Measurements from ENCODE around the gene BSN.
"Not testable (repeated sequence)": the region's sequence is repeated elsewhere in the genome, so short reads cannot be mapped to it uniquely, and the experiment has no call there.

The BSN gene

GRCh38 chr3:49680493-49681231 lies 126.4 kb downstream of the BSN start:
- DNase-seq: no peak

- DNase-seq: no peak
Observed at GRCh38 chr3:49681232-49681522, 126.9 kb downstream of the BSN start.

GRCh38 chr3:49681543-49681942 lies 127.3 kb downstream of the BSN start:
- DNase-seq: no peak

- no peak for DNase-seq
Observed at GRCh38 chr3:49683162-49683561, 128.9 kb downstream of the BSN start.

GRCh38 chr3:49684453-49684852 lies 130.2 kb downstream of the BSN start:
- DNase-seq: not testable (repeated sequence)

GRCh38 chr3:49685103-49685502 lies 130.8 kb downstream of the BSN start:
- DNase-seq: not testable (repeated sequence)

GRCh38 chr3:49685846-49686245 lies 131.6 kb downstream of the BSN start:
- DNase-seq: not testable (repeated sequence)

GRCh38 chr3:49686346-49686745 lies 132.1 kb downstream of the BSN start:
- DNase-seq: peak; percentile 75

GRCh38 chr3:49686769-49687423 lies 132.6 kb downstream of the BSN start:
- peak; percentile 82 for DNase-seq

GRCh38 chr3:49687424-49687795 lies 133.1 kb downstream of the BSN start:
- DNase-seq: not testable (repeated sequence)

- not testable (repeated sequence) for DNase-seq
Observed at GRCh38 chr3:49688338-49689045, 134.2 kb downstream of the BSN start.

GRCh38 chr3:49689046-49689907 lies 135.0 kb downstream of the BSN start, which contains the start of the genes MST1 and RNF123:
MST1 (minus strand) TSS chr3:49689474; CDS start chr3:49688691, 783 bp downstream.
RNF123 (plus strand) TSS chr3:49689557; CDS start chr3:49691166, 1,609 bp downstream.
- DNase-seq: peak; percentile 97

GRCh38 chr3:49689908-49690624 lies 135.8 kb downstream of the BSN start:
- not testable (repeated sequence) for DNase-seq

- not testable (repeated sequence) for DNase-seq
Observed at GRCh38 chr3:49690856-49691255, 136.6 kb downstream of the BSN start.

- not testable (repeated sequence) for DNase-seq
Observed at GRCh38 chr3:49691481-49691880, 137.2 kb downstream of the BSN start.

GRCh38 chr3:49694409-49695070 lies 140.3 kb downstream of the BSN start:
- not testable (repeated sequence) for DNase-seq

- DNase-seq: not testable (repeated sequence)
Observed at GRCh38 chr3:49695350-49696015, 141.2 kb downstream of the BSN start.

GRCh38 chr3:49699281-49699979 lies 145.2 kb downstream of the BSN start:
- no peak for DNase-seq

GRCh38 chr3:49700014-49700413 lies 145.7 kb downstream of the BSN start:
- DNase-seq: no peak

- DNase-seq: no peak
Observed at GRCh38 chr3:49700453-49701128, 146.3 kb downstream of the BSN start.
